GM06990 (cell line): ENCODE measurements around the gene CMTM5.

Experiments used
- DNase-seq: peaks from one replicate; pipeline ENCODE4 v3.0.0-alpha.2; 2011; ENCODE audit not compliant: insufficient read length; ENCODE audit errors: extremely low read depth
- H3K27me3 ChIP-seq: replicated peaks from 2 replicates; pipeline ENCODE4 v1.6.0; 2011; ENCODE audit warnings: low read length; ENCODE audit not compliant: control insufficient read depth, insufficient read depth
- H3K36me3 ChIP-seq: 2 replicates; pipeline ENCODE4 v1.5.1; 2011; ENCODE audit warnings: low read length; ENCODE audit not compliant: control insufficient read depth, insufficient read depth
- H3K4me3 ChIP-seq: replicated peaks from 2 replicates; pipeline ENCODE4 v1.5.1; 2011; ENCODE audit warnings: low read depth, mild to moderate bottlenecking, control low read depth, low read length
- CTCF ChIP-seq: IDR thresholded peaks from 2 replicates; pipeline ENCODE4 v1.5.1; 2011; ENCODE audit warnings: low read length, control low read depth, mild to moderate bottlenecking, inconsistent platforms; ENCODE audit not compliant: insufficient read depth, poor library complexity, severe bottlenecking

The CMTM5 gene

GRCh38 chr14:23401291-23401690 is 24.4 kb downstream of the CMTM5 start:
- Histone ChIP-seq H3K36me3 (no peaks in the 10 kb centered on the region), H3K4me3 (no peak overlapping the region), H3K27me3 (peaks cover 5% of the 10 kb centered on the region)
- TF ChIP-seq CTCF = no peak
- DNase-seq = no peak

- Histone ChIP-seq H3K4me3 (no peak overlapping the region), H3K36me3 (no peaks in the 10 kb centered on the region), H3K27me3 (peaks cover 5% of the 10 kb centered on the region)
- DNase-seq = no peak
- no peak for TF ChIP-seq CTCF
Measured at GRCh38 chr14:23402296-23403138, 25.7 kb downstream of the CMTM5 start.

- DNase-seq = no peak
- Histone ChIP-seq H3K4me3 (no peak overlapping the region), H3K27me3 (peaks cover 5% of the 10 kb centered on the region), H3K36me3 (no peaks in the 10 kb centered on the region)
- no peak for TF ChIP-seq CTCF
Measured at GRCh38 chr14:23403139-23403438, 26.2 kb downstream of the CMTM5 start.

- DNase-seq = no peak
- TF ChIP-seq CTCF = no peak
- peaks cover 5% of the 10 kb centered on the region for H3K27me3 ChIP-seq
Measured at GRCh38 chr14:23403908-23404307, 27.1 kb downstream of the CMTM5 start.

GRCh38 chr14:23404331-23404900 is 27.6 kb downstream of the CMTM5 start:
- H3K36me3 ChIP-seq = no peaks in the 10 kb centered on the region
- no peak for DNase-seq
- TF ChIP-seq CTCF = no peak
- H3K27me3 ChIP-seq = peaks cover 5% of the 10 kb centered on the region
- no peak overlapping the region for H3K4me3 ChIP-seq

More at GRCh38 chr14:23403908-23404307, 27.1 kb downstream of the CMTM5 start:
- Histone ChIP-seq H3K4me3 (no peak overlapping the region), H3K36me3 (no peaks in the 10 kb centered on the region)
